ENCODE data around the gene PRPSAP1.

The PRPSAP1 gene

DNA sequence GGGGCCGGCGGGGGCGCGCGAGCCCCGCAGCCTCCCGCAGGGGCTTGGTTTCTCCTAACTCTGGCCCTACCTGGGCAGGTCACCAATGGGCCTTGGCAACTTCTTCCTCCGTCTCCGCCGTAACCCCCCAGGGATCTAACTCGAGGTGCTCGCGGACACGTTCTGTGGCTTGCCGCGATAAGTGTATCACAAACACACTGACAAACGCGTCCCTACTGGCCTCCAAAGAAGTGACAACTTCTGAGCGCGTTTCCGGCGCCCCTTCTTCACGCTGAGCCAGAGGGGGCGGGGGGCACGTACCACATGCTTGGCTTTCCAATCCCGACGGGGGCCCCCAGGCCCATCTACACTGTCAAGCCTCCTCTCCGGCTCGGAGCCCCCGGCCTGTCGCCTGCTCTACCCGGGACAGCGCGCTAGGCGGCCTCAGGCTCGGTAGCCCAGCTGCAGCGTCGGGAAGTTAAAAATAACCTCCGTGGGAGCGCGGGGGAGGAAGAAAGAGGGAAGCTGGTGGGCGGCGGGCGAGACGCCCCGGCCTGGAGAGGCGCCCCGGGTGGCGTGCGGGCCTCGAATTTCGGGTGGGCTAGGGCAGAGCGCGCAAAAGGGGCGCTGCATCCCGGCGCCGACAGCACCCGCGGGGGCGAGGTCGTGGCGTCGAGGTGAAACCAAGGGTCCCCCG is 30.0 kb upstream of the PRPSAP1 start:
- peak in 1 of 3 donors; percentile 41 for DNase-seq (ENCODE audit: low read depth in 3 of 3)

DNA sequence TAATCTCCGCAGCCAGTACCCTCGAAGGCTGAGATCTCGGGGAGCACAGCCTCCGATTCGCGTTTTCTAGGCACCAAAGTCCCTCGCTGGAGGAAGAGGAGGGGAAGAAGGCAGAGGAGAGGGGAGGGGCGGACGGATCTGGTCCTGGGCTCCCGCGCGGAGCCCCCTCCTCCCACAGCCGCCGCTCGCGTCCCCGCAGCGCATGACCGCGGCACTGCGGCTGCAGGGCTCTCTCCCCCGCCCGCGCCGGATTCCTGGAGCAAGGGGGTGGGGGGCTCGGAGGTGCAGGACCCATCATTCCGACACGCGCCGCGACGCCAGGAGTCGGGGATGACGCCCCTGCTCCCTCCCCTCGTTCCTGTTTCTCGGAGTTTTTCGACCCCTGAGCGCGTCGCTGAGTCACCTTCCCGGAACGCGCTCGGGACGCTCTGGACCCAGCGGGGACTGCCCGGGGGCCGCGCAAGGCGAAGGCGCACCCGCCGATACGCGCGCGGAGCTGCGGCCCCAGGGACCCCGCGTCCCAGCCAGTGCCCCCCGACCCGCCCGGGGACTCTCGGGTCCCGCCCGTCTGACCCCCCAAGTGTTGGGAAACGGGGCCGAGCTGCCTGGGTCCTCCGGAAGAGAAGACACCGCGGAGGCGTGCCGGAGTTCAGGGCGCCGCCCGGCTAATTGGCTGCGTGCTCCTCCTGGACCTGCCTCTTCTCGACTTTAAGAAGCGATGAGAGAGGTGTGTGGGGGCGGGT is 29.3 kb upstream of the PRPSAP1 start:
- peak; percentile 29 to 63 (median 38) for DNase-seq (ENCODE audit: low read depth in 3 of 3)

DNA sequence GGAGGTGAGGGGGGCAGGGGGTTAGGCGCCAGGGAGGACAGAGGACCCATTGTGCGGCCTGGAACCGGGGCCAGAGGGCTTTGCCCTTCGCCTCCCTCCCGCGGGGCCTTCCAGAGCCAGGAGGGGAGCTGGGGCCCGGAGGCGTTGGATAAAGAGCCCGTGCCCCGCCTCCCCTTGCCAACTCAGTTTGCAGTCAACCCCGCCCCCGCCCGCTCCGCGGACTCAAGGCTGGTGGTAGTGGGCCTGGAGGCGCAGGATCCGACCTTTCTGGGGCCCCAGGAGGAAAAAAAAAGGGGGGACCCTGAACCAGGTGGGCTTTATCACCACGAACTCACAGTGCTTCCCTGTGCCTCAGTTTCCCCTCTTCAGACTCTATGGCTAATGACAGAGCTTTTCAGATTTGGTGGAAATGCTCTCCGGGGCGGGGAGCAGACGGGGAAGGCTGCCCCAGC is 28.7 kb upstream of the PRPSAP1 start:
- DNase-seq (ENCODE audit: low read depth in 3 of 3), result peak in 1 of 3 donors; percentile 28

DNA sequence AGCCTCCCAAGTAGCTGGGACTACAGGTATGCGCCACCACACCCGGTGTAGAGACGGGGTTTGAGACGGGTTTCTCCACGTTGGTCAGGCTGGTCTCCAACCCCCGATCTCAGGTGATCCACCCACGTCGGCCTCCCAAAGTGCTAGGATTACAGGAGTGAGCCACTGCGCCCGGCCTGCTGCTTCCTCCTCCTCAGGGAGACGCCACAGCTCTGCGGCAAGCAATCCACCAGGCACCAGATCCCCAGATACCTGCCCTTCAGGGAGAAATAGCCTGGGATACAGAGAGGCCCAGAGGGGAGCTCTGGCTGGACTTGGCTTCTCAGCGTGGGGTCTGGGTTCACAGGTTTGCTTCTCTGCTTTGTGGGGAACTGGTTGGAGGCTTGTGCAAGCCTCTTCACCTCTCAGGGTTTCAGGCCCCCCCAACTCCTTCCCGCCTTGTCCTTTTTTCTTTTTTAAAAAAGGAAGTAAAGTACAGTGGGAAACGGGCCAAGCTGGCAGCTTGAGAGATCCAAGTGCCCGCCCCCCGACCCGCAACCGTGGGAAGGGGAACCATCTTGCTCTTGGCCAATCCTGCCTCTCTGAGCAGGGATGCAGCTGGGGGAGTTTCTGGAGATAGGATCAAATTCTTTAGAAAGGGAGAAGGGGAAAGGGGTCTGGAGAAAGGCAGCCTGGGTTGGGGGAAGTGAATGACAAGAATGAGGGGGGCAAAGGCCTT is 28.1 kb upstream of the PRPSAP1 start:
- DNase-seq (ENCODE audit: low read depth in 3 of 3), result no peak

DNA sequence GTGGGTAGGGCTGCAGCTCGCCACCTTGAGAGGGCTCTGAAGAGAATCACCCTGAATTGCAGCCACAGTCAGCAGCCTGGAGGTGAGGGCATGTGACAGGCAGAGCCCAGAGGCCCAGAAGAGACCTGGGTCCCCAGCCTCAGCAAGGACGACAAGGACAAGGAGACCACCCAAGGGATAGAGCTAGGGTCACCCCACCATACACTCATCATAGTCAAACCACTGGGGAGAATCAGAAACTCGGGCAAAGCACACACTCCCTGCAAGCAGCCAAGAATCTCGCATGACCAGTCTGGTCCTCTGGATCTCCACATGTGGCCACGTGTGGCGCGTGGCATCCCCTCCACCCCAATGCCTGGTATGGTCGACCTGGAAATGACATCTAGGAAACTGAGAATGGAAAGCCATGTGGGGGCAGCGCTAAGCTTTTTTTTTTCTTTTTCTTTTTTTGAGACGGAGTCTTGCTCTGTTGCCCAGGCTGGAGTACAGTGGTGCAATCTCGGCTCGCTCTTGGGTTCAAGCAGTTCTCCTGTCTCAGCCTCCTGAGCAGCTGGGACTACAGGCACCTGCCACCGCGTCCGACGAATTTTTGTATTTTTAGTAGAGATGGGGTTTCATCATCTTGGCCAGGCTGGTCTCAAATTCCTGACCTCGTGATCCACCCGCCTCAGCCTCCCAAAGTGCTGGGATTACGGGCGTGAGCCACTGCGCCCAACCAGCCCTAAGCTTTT is 26.1 kb upstream of the PRPSAP1 start:
- DNase-seq (ENCODE audit: low read depth in 3 of 3), result no peak

DNA sequence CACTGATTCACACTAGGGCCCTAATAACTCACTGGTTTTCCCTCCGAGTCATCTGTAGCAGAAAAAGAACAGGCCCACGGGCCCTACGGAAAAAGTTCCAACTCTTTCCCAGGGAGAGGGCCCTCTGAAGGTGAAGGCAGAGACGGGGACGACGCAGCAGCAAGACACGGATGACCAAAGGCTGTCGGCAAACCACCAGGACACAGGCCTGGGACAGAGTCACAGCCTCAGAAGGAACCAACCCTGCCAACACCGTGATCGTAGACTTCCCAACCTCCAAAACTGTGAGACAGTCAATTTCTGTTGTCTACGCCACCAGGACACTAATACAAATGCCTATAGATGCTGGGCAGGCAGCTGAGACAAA is 25.5 kb upstream of the PRPSAP1 start:
- no peak for DNase-seq (ENCODE audit: low read depth in 3 of 3)

DNA sequence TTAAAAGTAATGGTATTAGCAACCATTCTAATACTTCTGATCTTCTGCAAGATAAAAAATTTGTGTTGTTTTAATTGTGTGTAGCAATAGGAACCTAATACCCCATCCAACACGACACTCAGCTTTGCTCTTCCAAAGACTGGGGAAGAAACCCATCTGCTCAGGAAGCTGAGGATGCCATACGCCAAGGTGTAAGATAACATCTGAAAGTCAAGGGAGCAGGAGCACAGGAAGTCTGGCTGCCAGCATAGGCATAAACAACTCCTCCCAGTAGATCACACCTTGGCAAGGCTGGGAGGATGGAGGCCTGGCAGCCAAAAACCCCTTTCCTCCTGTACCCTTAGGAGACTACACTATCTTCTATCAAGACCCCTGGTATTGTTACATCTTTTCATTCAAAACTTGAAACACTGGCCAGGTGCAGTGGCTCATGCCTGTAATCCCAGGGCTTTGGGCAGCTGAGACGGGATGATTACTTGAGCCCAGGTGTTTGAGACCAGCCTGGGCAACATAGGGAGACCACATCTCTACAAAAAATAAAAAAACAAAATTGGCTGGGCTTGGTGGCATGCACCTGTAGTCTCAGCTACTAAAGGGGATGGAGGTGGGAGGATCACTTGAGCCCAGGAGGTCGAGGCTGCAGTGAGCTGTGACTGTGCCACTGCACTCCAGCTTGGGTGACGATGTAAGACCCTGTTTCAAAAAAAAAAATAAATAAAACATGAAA is 25.0 kb upstream of the PRPSAP1 start:
- no peak for DNase-seq (ENCODE audit: low read depth in 3 of 3)

DNA sequence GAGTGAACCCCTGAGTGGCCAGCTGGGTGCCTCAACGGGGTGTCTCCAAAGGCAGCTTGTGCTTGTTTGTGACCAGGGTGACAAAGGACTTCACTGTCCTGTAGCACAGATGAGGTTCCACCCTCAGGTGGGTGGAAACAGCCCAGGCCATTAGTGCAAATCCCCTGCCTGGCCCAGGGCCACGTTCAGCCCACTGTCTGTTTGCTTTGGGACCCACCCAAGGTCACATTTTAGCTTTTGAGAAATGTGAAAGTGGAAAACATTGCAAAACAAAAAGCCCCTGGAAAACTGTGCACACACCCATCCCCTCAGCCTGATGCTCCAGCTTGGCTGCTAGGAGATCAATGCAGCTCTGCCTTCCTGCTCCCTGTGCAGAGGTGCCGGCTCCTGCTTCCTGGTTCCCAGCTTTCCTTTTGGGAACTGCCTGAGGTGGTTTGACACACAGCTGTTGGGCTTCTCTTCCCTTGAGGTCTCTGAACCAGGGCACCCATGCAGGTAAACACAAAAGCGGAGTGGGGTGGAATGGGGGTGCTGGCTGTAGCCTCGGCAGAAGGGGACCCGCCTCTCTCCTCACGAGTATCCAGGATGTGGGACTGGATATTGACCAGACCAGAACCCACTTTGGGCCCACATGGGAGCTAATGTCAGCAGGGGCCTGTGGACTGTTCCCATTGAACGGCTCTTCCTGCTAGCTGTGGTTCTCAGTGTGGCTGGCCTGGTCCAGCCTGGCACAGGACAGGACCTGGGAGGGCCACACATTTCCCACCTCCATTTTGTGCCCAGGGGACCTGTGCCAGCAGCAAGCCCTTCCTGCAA is 22.8 kb upstream of the PRPSAP1 start:
- no peak for DNase-seq (ENCODE audit: low read depth in 3 of 3)

DNA sequence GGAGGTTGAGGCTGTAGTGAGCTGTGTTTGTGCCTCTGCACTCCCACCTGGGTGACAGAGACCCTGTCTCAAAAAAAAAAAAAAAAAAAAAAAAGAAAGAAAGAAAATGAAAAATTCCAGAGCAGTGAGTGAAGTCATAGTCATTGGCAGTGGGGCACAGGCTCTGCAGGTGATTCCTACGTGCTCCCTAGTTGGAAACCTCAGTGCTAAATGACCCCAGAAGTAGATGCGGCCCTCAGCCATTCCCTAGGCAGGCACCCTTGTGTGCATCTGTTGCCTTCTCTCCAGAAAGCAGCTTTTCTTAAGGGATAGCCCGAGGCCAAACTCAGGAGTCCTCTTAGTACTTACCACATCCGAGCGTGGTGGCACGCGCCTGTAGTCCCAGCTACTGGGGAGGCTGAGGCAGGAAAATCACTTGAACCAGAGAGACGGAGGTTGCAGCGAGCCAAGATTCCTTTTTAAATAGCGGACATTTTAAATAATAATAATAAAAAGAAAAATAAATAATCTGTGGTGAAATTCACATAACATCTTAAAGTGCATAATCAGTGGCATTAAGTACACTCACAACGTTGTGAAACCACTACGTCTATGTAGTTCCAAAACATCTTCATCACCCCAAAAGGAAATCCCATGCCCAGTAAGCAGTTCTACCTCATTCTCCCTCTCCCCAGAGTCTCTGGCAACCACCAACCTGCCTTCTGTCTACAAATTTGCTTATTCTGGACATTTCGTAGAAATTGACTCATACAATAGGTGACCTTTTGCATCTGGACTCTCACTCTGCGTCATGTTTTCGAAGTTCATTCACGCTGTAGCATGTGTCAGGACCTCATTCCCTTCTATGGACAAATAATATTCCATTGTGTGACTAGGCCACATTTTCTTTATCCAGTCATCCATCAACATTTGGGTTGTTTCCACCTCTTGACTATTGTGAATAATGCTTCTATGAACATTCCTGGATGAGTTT is 18.2 kb upstream of the PRPSAP1 start:
- DNase-seq (ENCODE audit: low read depth in 3 of 3), result no peak

DNA sequence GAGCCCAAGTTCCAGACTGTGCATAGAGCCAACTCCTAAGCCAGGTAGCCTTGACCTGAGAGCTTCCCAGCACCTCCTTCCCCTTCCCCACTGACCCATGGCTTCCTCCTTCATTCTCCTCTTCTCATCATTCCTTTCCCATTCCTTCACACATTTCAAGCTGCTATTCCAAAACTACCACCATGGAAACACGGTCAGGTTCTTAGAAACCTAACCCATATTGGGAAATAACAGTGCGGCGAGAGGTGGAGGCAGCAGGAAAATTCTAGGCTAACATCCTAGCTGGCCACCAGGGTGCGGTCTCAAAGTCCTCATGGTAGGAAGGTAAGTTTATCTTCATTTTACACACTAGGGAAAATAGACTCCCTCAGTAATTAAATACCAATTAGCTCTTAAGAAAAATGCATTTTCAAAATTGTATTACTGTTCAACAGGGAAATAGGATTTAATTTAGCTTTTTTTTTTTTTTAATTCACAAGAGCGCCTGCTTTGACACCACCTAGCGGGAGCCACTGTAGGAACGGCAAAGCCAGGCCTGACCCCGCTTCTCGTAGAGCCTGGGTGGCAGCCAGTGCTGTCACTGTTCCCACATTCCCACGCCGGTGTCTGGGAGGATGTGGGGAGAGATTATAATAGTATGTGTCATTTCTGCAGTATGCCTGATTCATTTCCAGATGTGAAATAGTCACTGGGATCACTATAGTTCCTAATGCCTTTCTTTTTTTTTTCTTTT is 16.7 kb upstream of the PRPSAP1 start:
- DNase-seq (ENCODE audit: low read depth in 3 of 3), result no peak

DNA sequence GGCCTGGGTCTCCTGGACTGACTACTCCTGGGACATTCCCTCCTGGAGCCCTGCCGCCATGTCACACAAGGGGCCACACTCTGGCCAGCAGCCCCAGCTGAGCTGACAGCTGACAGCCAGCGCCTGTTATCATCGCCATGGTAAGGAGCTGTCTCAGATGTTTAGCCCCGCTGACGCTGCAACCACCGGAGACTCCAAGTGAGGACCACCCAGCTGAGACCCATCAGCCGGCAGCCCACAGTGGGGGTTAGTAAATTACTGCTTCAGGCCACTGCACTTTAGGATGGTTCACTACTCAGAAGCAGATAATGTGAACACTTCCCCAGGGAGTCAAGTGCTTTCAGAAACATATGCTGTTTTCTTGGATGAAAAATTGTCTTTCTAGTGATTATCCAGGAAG is 16.1 kb upstream of the PRPSAP1 start:
- no peak for DNase-seq (ENCODE audit: low read depth in 3 of 3)

DNA sequence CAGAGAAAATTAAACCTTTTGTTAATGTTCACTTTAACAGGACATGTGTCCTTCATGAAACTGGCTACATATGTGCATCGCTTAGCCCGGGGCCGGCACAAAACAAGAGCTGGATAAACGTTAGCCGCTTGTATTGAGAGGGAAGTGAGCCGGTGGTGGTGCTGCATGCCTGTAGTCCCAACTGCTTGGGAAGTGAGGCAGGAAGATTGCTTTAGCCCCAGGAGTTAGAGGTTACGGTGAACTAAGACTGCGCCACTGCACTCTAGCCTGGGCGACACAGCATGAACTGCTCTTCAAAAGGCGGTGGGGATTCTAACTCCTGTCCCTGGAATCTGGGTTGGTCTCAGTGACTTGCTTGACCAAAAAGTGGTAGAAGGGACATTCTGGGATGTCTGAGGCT is 15.7 kb upstream of the PRPSAP1 start:
- no peak for DNase-seq (ENCODE audit: low read depth in 3 of 3)

DNA sequence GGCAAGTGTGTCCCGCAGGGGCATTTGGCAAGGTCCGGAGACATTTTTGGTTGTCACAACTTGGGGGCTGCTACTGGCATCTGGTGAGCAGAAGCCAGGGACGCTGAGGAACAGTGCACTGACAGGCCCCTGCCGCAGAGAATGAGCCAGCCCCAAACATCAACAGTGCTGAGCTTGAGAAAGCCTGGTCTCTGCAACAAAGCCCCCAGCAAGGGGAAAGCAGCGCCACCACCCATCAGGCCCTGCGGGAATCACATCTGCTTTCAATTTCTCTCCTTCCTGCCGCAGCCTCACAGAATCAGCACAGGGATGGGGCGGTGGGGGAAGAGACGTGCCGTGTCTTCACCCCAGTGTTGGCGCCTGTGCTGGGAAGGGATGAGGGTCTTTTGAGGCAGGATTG is 14.8 kb upstream of the PRPSAP1 start:
- DNase-seq (ENCODE audit: low read depth in 3 of 3), result no peak

DNA sequence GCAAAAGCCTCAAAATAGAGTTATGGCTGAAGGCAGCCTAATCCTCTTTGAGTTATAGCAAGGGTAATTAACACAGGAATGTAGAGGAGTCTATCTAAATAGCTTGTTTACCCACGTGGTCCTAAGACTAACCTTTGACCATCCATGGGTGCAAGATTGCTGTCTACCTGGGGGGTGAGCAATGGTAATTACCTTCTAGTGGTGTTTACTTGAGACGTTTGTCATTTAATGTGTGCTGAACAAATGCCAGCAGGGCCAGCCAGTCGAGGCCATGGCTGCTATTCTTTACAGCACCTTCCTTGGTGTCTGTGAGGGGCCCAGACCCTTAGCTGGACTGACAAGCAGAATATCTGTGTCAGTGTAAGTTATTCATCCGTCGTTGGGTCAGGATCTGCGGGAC is 13.9 kb upstream of the PRPSAP1 start:
- DNase-seq (ENCODE audit: low read depth in 3 of 3), result no peak

DNA sequence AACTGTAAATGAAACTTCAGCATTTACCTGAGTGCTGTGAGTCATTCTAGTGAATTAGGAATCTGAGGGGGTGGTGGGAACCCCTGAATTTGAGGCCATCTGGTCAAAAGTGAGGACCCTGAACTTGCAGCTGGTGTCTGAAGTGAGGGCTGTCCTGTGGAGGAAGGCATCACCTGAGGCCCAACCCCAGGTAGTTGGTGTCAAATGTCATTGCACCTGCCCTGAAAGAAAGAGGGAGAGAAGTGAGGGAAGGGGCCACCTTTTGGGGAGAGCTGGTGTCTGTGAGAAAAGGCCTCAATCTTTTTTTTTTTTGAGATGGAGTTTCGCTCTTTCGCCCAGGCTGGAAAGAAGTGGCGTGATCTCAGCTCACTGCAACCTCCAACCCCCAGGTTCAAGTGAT is 12.5 kb upstream of the PRPSAP1 start:
- DNase-seq (ENCODE audit: low read depth in 3 of 3), result no peak

DNA sequence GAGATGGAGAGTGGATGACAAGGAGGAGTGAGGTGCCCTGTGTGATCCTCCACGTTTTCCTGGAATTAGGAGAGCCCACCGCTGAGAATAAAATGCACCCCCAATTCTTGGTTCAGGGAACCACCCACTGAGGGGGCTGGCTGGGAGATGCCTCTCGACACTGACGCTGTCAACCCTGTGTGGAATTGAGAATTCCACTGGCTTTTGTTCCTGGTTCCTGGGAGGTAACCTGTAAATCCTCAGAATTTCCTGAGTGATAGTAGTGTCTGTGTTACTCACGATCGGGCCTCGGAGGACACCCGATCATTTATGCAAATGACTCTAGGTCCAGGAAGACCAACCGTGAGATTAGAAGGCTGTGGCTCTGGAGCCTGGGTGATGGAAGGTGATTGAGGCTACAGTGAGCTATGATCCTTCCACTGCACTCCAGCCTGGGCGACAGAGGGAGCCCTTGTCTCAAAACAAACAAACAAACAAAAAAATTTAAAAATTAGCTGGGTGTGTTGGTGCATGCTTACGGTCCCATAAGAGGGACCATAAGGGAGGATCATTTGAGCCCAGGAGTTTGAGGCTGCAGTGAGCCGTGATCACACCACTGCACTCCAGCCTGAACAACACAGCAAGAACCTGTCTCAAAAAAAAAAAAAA is 11.7 kb upstream of the PRPSAP1 start:
- DNase-seq (ENCODE audit: low read depth in 3 of 3), result no peak

DNA sequence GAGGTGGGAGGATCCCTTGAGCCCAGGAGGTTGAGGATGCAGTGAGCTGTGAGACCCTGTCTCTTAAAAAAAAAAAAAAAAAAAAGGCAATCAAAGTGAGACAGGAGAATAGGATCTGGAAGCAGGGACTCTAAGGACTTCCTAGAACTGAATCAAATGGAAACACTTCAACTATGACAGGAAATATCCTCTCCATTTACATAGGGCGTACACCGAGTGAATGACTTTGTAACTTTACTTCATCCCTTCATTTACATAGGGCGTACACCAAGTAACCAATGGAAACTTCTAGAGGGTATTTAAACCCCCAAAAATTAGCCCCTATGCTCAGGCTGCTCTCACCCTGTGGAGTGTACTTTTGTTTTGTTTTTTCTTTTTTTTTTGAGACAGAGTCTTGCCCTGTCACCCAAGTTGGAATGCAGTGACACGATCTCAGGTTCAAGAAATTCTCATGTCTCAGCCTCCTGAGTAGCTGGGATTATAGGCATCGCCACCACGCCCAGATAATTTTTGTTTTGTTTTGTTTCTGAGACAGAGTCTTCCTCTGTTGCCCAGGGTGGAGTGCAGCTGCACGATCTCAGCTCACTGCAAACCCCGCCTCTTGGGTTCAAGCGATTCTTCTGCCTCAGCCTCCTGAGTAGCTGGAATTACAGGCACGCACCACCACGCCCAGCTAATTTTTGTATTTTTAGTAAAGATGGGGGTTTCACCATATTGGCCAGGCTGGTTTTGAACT is 9.6 kb upstream of the PRPSAP1 start:
- DNase-seq (ENCODE audit: low read depth in 3 of 3), result no peak

DNA sequence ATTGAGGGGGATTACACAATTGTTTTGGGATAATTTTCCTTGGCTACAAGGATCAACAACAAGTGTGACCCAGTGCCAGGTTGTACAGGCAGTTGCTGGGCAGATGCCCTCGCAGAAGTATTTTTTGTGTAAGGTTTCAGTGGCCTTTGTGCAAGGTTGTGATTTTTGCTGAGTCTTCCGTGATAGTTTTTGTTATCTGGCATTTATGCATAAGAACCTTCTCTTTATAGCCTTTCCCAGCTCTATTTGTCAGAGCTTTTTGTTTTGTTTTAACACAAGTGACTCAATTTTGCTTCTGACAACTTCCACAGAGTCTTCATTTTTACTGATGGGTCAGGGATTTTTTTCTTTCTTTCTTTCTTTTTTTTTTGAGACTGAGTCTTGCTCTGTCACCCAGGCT is 6.7 kb upstream of the PRPSAP1 start:
- DNase-seq (ENCODE audit: low read depth in 3 of 3), result no peak

Measured in stimulated activated CD4-positive, alpha-beta T cell treated with anti-CD3 and anti-CD28 coated beads, TNF-alpha, amount 100 ng/mL, for 48 hours (primary cell).